Heart left ventricle (tissue), 13 donors: Measurements from ENCODE around the gene CCDC93.

Experiments used
- CTCF ChIP-seq, 12 donors: fragments of 200-600 bp; sonication (generic) in 4 of 12; IDR thresholded peaks; one replicate each; pipeline versions ENCODE4 v1.5.0 to v1.8.0; 2018 to 2022; ENCODE audit warnings: antibody characterized with exemption in 12 of 12, mild to moderate bottlenecking in 5 of 12
- POLR2A ChIP-seq, 2 donors: fragments of 450-650 bp; IDR thresholded peaks; one replicate each; pipeline ENCODE4 v1.6.1; 2017; ENCODE audit warnings: antibody characterized with exemption in 2 of 2, mild to moderate bottlenecking in 2 of 2, moderate library complexity in 2 of 2
- donor health status: ischemic (EF 13 %, LVEDD 7.1; RV severe dilation, severe dysfunction).
- donor health status: DM: no; HTN: yes; CAD: no.
- donor health status: DM: no; HTN: no; CAD: no.
- donor health status: ischemic (EF 25% LVEDD 6.9; RV normal size, moderate dysfunction).
- donor health status: ischemic (EF 25% LVEDD 5.7; RV mildly dilated, moderate dysfunction).
- donor health status: ischemic (EF 35%, LVEDD 5.7; RV mildly dilated, moderate dysfunction).
- donor health status: nonischemic (EF 11% LVEDD 7.7; RV severe dilation, severe dysfunction).
- donor health status: DM: yes; HTN: yes; CAD: no.
- donor health status: PGD.
- donor health status: ischemic (EF 29% LVEDD 5.4; RV normal size, mild dysfunction).
- donor health status: nonischemic (EF 23%, LVEDD 6.1; RV moderate dilation, normal function).

GRCh38 chr2:117960231-117960630, 53.6 kb downstream of the CCDC93 start:
- no peak for TF ChIP-seq POLR2A (IDR thresholded peaks at IDR 0.05)
- TF ChIP-seq CTCF (IDR thresholded peaks at IDR 0.05), result no peak
